GM13977 (cell line): Measurements from ENCODE around the gene FRMD7.

Experiments
- DNase-seq: peaks from one replicate; pipeline ENCODE4 v3.0.0; 2012; ENCODE audit warnings: low spot score
- in situ Hi-C: fragments of 300-500 bp; cut with MboI; formaldehyde crosslinking; loops from one replicate; pipeline ENCODE4 v1.12.0; 2022; ENCODE audit warnings: low sequenced_read_pairs, low pct_unique_long_range_greater_than_20kb, mixed read lengths, inconsistent platforms; ENCODE audit not compliant: unreplicated experiment
- TF ChIP-seq, protein P1 (sequence below): IDR thresholded peaks from 2 replicates; pipeline ENCODE4 v1.5.1; 2012; ENCODE audit warnings: mild to moderate bottlenecking, control low read depth; ENCODE audit not compliant: insufficient read depth; ENCODE audit errors: extremely low read depth, missing control alignments

Gene FRMD7

DNA sequence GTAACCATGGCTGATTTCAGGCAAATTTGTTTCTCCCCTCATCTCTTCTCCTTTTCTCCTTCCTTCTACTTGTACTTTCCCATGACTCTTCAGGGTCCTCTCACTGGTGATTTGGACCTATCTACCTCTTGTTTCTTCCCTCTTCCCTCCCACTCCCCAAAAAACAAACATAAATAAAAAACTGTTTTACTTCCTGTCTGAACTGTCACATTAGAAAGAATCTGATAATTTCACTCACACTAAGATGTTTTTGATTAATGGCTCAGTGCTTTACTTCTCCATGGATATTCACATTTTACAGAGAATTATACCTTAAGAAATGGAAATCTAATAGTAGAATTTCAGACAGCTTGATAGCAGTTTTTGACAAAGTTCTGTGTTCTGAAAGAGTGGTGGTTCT lies 97.6 kb downstream of the FRMD7 start:
- TF ChIP-seq, protein P1, sequence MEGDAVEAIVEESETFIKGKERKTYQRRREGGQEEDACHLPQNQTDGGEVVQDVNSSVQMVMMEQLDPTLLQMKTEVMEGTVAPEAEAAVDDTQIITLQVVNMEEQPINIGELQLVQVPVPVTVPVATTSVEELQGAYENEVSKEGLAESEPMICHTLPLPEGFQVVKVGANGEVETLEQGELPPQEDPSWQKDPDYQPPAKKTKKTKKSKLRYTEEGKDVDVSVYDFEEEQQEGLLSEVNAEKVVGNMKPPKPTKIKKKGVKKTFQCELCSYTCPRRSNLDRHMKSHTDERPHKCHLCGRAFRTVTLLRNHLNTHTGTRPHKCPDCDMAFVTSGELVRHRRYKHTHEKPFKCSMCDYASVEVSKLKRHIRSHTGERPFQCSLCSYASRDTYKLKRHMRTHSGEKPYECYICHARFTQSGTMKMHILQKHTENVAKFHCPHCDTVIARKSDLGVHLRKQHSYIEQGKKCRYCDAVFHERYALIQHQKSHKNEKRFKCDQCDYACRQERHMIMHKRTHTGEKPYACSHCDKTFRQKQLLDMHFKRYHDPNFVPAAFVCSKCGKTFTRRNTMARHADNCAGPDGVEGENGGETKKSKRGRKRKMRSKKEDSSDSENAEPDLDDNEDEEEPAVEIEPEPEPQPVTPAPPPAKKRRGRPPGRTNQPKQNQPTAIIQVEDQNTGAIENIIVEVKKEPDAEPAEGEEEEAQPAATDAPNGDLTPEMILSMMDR: no peak
- DNase-seq: no peak
- in situ Hi-C loops: no loop called here
